DND-41 (cell line): Measurements from ENCODE around the gene MYBPC1.

Experiments
- EZH2 ChIP-seq: IDR thresholded peaks from 3 replicates; pipeline ENCODE4 v1.6.1; 2012; ENCODE audit warnings: borderline replicate concordance, low read depth, mild to moderate bottlenecking, moderate library complexity, low read length, inconsistent platforms; ENCODE audit not compliant: severe bottlenecking
- TF ChIP-seq, protein P1 (sequence below): IDR thresholded peaks from 2 replicates; pipeline ENCODE4 v1.5.1; 2012; ENCODE audit warnings: borderline replicate concordance, low read length, moderate library complexity, mild to moderate bottlenecking; ENCODE audit not compliant: poor library complexity, severe bottlenecking; ENCODE audit errors: extremely low read depth

DNA sequence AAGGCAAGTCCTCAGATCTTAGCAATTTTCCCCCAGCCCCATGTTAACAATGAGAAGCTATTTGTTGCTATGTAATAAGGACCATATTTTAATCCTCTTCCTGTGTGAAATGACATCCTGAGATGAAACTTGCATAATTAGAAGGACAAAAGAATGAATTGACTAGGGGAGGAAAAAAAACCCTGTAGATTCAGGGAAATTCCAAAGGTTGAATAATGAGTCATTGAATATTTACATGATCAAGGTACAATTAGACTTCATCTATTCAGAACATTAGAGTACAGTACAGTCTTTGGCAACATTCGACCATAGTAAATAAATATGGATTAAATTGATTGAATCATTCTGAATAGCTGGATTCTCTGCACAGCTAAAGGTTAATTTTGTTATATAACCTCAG lies 9.4 kb downstream of the MYBPC1 start:
- TF ChIP-seq, protein P1, sequence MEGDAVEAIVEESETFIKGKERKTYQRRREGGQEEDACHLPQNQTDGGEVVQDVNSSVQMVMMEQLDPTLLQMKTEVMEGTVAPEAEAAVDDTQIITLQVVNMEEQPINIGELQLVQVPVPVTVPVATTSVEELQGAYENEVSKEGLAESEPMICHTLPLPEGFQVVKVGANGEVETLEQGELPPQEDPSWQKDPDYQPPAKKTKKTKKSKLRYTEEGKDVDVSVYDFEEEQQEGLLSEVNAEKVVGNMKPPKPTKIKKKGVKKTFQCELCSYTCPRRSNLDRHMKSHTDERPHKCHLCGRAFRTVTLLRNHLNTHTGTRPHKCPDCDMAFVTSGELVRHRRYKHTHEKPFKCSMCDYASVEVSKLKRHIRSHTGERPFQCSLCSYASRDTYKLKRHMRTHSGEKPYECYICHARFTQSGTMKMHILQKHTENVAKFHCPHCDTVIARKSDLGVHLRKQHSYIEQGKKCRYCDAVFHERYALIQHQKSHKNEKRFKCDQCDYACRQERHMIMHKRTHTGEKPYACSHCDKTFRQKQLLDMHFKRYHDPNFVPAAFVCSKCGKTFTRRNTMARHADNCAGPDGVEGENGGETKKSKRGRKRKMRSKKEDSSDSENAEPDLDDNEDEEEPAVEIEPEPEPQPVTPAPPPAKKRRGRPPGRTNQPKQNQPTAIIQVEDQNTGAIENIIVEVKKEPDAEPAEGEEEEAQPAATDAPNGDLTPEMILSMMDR: no peak
- no peak for TF ChIP-seq EZH2
